Choroid plexus epithelial cell (primary cell): Measurements from ENCODE around the gene GMEB2.

Experiments
- DNase-seq: peaks from one replicate; pipeline ENCODE4 v3.0.0-alpha.2; 2010; ENCODE audit warnings: low read depth
- H3K4me3 ChIP-seq: 2 replicates; pipeline ENCODE4 v1.5.1; 2011; ENCODE audit warnings: low read depth, mild to moderate bottlenecking, control low read depth, low read length, moderate library complexity
- CTCF ChIP-seq: conservative IDR thresholded peaks from 2 replicates; pipeline ENCODE4 v1.5.1; 2011; ENCODE audit warnings: low read depth, mild to moderate bottlenecking, control low read depth, inconsistent platforms, low read length, moderate library complexity

GMEB2 gene

DNA sequence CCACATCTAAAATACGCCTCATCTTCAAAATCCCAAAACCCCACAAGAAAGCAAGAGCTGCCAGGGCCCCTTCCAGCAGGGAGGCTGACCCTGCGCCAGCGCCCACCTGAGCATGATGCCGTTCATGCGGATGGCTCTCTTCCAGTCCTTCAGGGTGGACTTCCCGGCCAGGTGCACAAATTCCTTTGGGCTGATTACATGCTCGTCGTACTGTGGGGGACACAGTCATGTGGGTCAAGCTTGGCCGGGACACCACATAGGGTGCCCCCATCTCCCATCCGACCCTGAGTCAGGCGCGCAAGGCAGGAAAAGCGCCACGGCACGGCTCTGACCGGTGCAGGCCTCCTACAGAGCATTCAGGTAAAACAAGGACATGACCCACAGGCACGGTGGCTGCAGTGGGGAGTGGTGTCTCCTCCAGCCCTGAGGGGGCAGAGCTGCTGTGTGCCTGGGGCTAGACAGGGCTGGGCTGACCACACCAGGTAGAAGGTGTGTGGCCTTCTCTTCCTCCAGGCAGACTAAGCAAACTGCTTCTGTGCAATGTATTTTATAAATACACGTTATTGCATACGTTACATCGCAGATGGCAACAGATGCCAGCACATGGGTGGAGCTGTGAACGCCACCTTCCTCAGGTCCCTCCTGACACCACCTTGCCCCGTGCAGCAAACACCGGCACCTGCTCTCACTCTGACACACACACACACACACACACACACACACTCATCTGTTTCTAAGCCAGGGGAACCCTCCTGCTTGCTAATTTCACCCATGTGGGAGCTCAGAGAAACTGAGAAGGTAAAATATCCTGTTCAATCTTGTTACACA, 29.0 kb downstream of the GMEB2 start:
- no peak for TF ChIP-seq CTCF
- H3K4me3 ChIP-seq, result no peak overlapping the region
- no peak for DNase-seq

DNA sequence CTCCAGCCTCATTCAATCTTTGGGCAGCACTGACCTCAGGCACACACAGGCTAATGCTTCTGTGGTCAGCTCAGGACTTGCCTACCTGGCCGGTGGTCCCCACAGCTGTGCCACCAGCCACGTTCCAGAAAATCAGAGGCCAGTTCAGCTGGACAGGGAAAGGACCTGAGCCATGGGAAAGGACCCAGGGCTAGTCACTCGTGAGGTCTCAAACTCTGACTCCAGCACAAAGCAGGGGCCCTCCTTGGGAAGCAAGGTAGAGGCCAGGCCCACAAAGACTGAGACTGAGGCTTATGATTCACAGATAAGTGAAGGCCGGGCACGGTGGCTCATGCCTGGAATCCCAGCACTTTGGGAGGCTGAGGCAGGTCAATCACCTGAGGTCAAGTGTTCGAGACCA, 30.5 kb downstream of the GMEB2 start:
- no peak overlapping the region for H3K4me3 ChIP-seq
- TF ChIP-seq CTCF, result no peak
- DNase-seq, result no peak

- H3K4me3 ChIP-seq, result no peak overlapping the region
- DNase-seq, result no peak
- no peak for TF ChIP-seq CTCF
Observed at GRCh38 chr20:63595416-63596127, 31.3 kb downstream of the GMEB2 start.

- H3K4me3 ChIP-seq, result no peak overlapping the region
- no peak for TF ChIP-seq CTCF
- DNase-seq, result peak; percentile 53
Observed at GRCh38 chr20:63594043-63594561, 32.8 kb downstream of the GMEB2 start.

DNA sequence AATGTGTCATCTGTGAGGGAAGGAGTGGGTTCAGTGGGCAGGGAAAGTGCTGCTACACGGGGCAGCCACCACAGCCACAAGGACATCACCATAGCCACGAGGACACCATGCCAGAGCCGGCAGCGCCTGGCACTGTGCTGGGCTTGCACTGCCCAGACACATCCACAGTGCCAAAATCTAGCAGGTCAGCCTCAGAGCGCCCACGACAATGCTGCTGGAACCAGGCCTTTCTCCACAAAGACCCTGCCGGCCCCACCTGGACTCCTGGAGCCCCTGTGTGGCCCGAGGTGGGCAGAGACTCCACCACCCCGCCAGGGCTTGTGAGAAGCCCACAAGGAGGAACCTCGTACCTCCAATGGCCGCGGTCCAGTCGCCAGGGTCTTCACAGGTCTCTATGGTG, 34.2 kb downstream of the GMEB2 start:
- TF ChIP-seq CTCF, result no peak
- no peak overlapping the region for H3K4me3 ChIP-seq
- no peak for DNase-seq

DNA sequence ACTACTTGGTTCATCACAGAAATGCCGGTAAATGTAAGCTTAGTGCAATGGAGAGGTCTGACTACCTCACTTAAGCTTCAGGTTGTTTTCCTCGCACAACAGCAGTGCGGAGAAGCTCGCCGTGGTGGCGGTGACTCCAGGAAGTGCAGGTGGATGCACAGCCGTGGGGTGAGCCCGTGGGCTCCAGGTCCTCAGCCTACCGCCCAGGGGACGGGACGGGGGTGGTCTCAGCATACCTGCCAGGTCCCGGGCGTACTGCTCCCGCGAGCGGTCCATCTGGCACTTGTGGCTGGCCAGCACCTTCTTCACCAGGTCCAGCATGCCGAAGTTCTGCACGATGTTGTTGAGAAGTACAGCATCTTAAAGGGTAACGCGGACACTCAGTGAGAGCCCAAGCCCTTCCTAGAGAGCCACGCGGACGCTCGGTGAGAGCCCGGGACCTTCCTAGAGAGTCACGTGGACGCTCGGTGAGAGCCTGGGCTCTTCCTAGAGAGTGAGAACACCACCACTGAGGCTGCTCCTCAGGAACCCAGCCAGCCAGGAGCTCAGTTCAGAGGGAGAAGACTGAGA, 35.0 kb downstream of the GMEB2 start:
- no peak for TF ChIP-seq CTCF
- no peak overlapping the region for H3K4me3 ChIP-seq
- no peak for DNase-seq
